ENCODE results near the gene PLSCR3. TPM values are rescaled to one million over a fixed set of nuclear protein-coding genes. Genes with fewer than 3 reads are reported as not detected.
A peak's percentile ranks its signal among the peaks of the same experiment; 100 is the strongest.

The PLSCR3 gene
- total RNA-seq, 6 experiments from 2014 or later, result 5.5 to 8.9 (median 6.4) TPM

DNA sequence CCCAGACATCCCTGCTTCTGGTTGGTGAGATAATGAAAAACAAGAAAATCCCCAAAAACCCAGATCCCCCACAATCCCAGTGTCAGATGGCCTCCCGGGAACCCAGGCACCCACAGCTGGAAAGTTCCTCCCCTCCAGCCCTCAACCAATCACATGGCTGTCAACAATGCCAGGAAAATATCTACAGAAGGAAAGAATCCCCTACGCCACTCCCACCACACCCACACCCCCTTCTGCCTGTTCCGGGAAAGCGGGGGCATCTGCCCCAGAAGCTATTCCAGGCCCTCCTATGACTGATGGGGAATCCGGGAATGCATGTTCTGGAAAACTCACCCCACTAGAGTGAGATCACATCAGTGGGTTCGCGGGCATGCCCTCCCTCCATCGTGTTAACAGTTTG lies 37.6 kb downstream of the PLSCR3 start:
- TF ChIP-seq, protein P1, sequence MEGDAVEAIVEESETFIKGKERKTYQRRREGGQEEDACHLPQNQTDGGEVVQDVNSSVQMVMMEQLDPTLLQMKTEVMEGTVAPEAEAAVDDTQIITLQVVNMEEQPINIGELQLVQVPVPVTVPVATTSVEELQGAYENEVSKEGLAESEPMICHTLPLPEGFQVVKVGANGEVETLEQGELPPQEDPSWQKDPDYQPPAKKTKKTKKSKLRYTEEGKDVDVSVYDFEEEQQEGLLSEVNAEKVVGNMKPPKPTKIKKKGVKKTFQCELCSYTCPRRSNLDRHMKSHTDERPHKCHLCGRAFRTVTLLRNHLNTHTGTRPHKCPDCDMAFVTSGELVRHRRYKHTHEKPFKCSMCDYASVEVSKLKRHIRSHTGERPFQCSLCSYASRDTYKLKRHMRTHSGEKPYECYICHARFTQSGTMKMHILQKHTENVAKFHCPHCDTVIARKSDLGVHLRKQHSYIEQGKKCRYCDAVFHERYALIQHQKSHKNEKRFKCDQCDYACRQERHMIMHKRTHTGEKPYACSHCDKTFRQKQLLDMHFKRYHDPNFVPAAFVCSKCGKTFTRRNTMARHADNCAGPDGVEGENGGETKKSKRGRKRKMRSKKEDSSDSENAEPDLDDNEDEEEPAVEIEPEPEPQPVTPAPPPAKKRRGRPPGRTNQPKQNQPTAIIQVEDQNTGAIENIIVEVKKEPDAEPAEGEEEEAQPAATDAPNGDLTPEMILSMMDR (IDR thresholded peaks at IDR 0.05), result no peak
- TF ChIP-seq POLR2A (IDR thresholded peaks at IDR 0.05), result no peak
- H3K4me3 ChIP-seq, result no peak overlapping the region
- H3K36me3 ChIP-seq, result no peaks in the 10 kb centered on the region
- 57% methylated on average over 4 of the region's 8 CpGs for WGBS (ENCODE audit: insufficient coverage, low coverage, low lambda C conversion rate, missing lambda C conversion rate)
- H3K9me3 ChIP-seq, result no peaks in the 10 kb centered on the region
- peaks cover 0 to 12% (median 6%) of the 10 kb centered on the region in 4 donors for H3K4me1 ChIP-seq
- H3K27me3 ChIP-seq, result no peaks in the 10 kb centered on the region
- no peak for ATAC-seq
- intact Hi-C loops (cut with DNase I), result loop anchor here in 1 of 2 donors (5.0 to 10.0 kb wide), 2 partner anchors 81 to 158 kb away; partner anchors contain the start of genes FGF11 and TMEM102
- DNase-seq, result no peak
- no peak overlapping the region for H3K27ac ChIP-seq

DNA sequence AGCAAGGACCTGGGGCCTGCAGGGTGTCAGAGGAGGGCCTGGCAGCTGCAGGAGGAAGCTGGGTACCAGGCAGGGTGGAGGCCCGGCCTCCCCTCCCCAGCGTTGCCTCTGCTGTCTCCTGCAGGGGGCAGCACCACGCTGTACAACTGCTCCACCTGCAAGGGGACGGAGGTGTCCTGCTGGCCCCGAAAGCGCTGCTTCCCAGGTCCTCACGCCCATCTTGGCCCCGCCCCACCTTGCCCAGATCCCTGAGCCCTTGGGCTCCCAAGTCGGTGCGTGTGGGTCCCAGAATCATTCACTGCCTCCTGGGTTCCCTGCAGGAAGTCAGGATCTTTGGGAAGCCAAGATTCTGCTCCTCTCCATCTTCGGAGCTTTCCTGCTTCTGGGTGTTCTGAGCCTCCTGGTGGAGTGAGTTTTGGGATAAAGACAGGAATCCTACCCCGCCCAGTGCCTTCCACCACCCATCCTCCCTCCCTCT lies 38.2 kb downstream of the PLSCR3 start:
- ATAC-seq, result peak; percentile 47 to 67 (median 62)
- 13% methylated on average over 4 of the region's 12 CpGs for WGBS (ENCODE audit: insufficient coverage, low coverage, low lambda C conversion rate, missing lambda C conversion rate)
- Histone ChIP-seq H3K4me1 (peaks cover 0 to 12% (median 6%) of the 10 kb centered on the region in 4 donors), H3K27ac (no peak overlapping the region), H3K9me3 (no peaks in the 10 kb centered on the region), H3K36me3 (no peaks in the 10 kb centered on the region), H3K4me3 (no peak overlapping the region), H3K27me3 (no peaks in the 10 kb centered on the region)
- intact Hi-C loops (cut with DNase I), result loop anchor here in 1 of 2 donors (5.0 to 10.0 kb wide), 2 partner anchors 81 to 159 kb away; partner anchors contain the start of genes FGF11 and TMEM102
- peak; percentile 84 to 87 (median 86) for DNase-seq
- no peak for TF ChIP-seq POLR2A (IDR thresholded peaks at IDR 0.05)
- TF ChIP-seq, protein P1 (IDR thresholded peaks at IDR 0.05), result peak; percentile 85 to 94 (median 90)

DNA sequence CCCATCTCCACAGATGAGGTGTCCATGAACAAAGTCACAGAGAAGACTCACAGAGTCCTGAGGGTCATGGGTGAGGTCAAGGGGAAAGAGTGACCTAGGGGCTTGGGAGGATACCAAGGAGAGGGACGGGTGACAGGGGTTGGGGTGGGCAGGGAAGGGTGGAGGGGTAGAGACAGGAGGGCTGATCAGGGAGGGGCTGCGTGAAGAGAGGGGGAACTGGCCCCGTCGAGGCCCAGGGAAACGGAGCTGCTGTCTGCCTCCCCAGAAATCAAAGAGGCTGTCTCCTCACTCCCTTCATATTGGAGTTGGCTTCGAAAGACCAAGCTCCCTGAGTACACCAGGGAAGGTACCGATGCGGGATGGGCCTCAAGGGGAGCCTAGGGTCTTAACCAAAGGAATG lies 38.8 kb downstream of the PLSCR3 start:
- H3K4me3 ChIP-seq, result no peak overlapping the region

DNA sequence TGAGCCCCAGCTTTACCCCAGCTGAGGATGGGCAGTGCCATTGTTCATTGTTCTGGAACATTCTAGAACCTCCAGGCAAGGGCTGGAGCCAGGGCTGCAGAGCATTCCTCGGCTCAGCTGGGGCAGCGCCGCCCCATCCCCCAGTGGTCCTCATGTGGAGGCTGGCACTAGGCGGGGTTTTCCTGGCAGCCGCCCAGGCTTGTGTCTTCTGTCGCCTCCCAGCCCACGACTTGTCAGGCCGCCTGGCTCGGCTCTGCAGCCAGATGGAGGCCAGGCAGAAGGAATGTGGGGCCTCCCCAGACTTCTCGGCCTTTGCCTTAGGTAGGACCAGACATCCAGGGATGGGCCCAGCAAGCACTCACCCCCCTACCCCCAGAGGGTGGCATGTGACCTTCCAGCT lies 39.3 kb downstream of the PLSCR3 start, which contains the start of gene TMEM95:
TMEM95 (plus strand) TSS at position 104 of the 400 bp plus-strand sequence; CDS start at position 153, 49 bp downstream.
- Histone ChIP-seq H3K36me3 (no peaks in the 10 kb centered on the region), H3K9me3 (no peaks in the 10 kb centered on the region), H3K27ac (no peak within 1 kb of the TSS), H3K4me1 (peaks cover 0 to 23% (median 7%) of the 10 kb centered on the region in 4 donors), H3K4me3 (no peak within 1 kb of the TSS), H3K27me3 (no peaks in the 10 kb centered on the region)
- no CpG with 5 or more reads among the region's 10 CpGs for WGBS (ENCODE audit: insufficient coverage, low coverage, low lambda C conversion rate, missing lambda C conversion rate)
- intact Hi-C loops (cut with DNase I), result loop anchor here in 1 of 2 donors (5.0 to 10.0 kb wide), 2 partner anchors 82 to 160 kb away; partner anchors contain the start of genes FGF11 and TMEM102
- DNase-seq, result no peak
- no peak for TF ChIP-seq POLR2A (IDR thresholded peaks at IDR 0.05)
- TF ChIP-seq, protein P1 (IDR thresholded peaks at IDR 0.05), result no peak
- no peak for ATAC-seq

More for the DNA sequence above, 38.8 kb downstream of the PLSCR3 start:
- DNase-seq, result no peak
- peaks cover 0 to 18% (median 6%) of the 10 kb centered on the region in 4 donors for H3K4me1 ChIP-seq
- WGBS (ENCODE audit: insufficient coverage, low coverage, low lambda C conversion rate, missing lambda C conversion rate), result 39% methylated on average over 4 of the region's 8 CpGs
- H3K36me3 ChIP-seq, result no peaks in the 10 kb centered on the region
- no peaks in the 10 kb centered on the region for H3K27me3 ChIP-seq
- ATAC-seq, result no peak
- TF ChIP-seq, protein P1 (IDR thresholded peaks at IDR 0.05), result no peak
- TF ChIP-seq POLR2A (IDR thresholded peaks at IDR 0.05), result no peak
- H3K27ac ChIP-seq, result no peak overlapping the region
- no peaks in the 10 kb centered on the region for H3K9me3 ChIP-seq
- intact Hi-C loops (cut with DNase I), result loop anchor here in 1 of 2 donors (5.0 to 10.0 kb wide), 2 partner anchors 82 to 159 kb away; partner anchors contain the start of genes FGF11 and TMEM102

Measured in right lobe of liver (tissue), 6 donors.